Tibial nerve (tissue), 4 donors: Measurements from ENCODE around the gene RGS21. TPM values are rescaled to one million over a fixed set of nuclear protein-coding genes. Genes with fewer than 3 reads are reported as not detected.

Source experiments
- DNase-seq, 2 donors: peaks; one replicate each; pipeline ENCODE4 v3.0.0-alpha.2; 2019; ENCODE audit warnings: low spot score in 2 of 2
- H3K27ac ChIP-seq, 4 donors: fragments of 200-600 bp; sonication (generic) in 3 of 4; one replicate each; pipeline ENCODE4 v1.5.1; 2017 to 2019; ENCODE audit warnings: mild to moderate bottlenecking in 1 of 4
- H3K27me3 ChIP-seq, 2 donors: fragments of 200-600 bp; sonication (generic) in 1 of 2; one replicate each; pipeline versions ENCODE4 v1.5.1 to v1.6.0; 2017 to 2019
- H3K36me3 ChIP-seq, 3 donors: fragments of 200-600 bp; sonication (generic); one replicate each; pipeline ENCODE4 v1.5.1; 2018 to 2019
- H3K4me1 ChIP-seq, 4 donors: fragments of 200-600 bp; sonication (generic) in 3 of 4; one replicate each; pipeline ENCODE4 v1.5.1; 2017 to 2019
- H3K4me3 ChIP-seq, 4 donors: fragments of 200-600 bp; sonication (generic) in 3 of 4; one replicate each; pipeline ENCODE4 v1.5.1; 2017 to 2019; ENCODE audit warnings: mild to moderate bottlenecking in 1 of 4, moderate library complexity in 1 of 4
- H3K9me3 ChIP-seq, 4 donors: fragments of 200-600 bp; sonication (generic) in 3 of 4; one replicate each; pipeline ENCODE4 v1.5.1; 2017 to 2019
- CTCF ChIP-seq, 5 experiments: fragments of 200-600 bp in 3 of 5; fragments of 450-650 bp in 2 of 5; sonication (generic) in 3 of 5; IDR thresholded peaks; one replicate each; pipeline ENCODE4 v1.5.1; 2016 to 2019; ENCODE audit warnings: antibody characterized with exemption in 5 of 5, mild to moderate bottlenecking in 3 of 5, moderate library complexity in 2 of 5
- EP300 ChIP-seq, 2 donors: sonication (generic); formaldehyde crosslinking; IDR thresholded peaks; one replicate each; pipeline ENCODE4 v1.6.1; 2017; ENCODE audit warnings: antibody characterized with exemption in 2 of 2, mild to moderate bottlenecking in 1 of 2
- POLR2A ChIP-seq, 2 donors: fragments of 450-650 bp; IDR thresholded peaks; one replicate each; pipeline ENCODE4 v1.6.1; 2017; ENCODE audit warnings: antibody characterized with exemption in 2 of 2, mild to moderate bottlenecking in 2 of 2, moderate library complexity in 2 of 2
- WGBS, 2 donors: methylation state at CpG; one replicate each; pipeline ENCODE4 v1.1.5; 2018; 5-methylcytosine and 5-hydroxymethylcytosine counted together
- total RNA-seq, 4 donors: library from RNA; depleted of rRNA; stranded (reverse); fragments of >200 nt; gene quantifications; one replicate each; pipeline ENCODE4 v1.1.0, GENCODE V29; 2016

RGS21 gene
- total RNA-seq, 4 donors from 2014 or later, result not detected

GRCh38 chr1:192401825-192402224 lies 85.0 kb downstream of the RGS21 start:
- Histone ChIP-seq H3K27me3 (no peaks in the 10 kb centered on the region), H3K27ac (no peak overlapping the region), H3K4me1 (peaks cover 0 to 10% (median 0%) of the 10 kb centered on the region in 4 donors), H3K9me3 (no peaks in the 10 kb centered on the region), H3K4me3 (peak overlapping the region in 1 of 4 donors; percentile 2), H3K36me3 (no peaks in the 10 kb centered on the region)
- 27 to 29% methylated on average over 1 of the region's 1 CpG for WGBS, 2 donors
- no peak for DNase-seq
- TF ChIP-seq CTCF (IDR thresholded peaks at IDR 0.05) (no peak), EP300 (IDR thresholded peaks at IDR 0.05) (no peak), POLR2A (IDR thresholded peaks at IDR 0.05) (no peak)

- Histone ChIP-seq H3K4me1 (peaks cover 0 to 10% (median 0%) of the 10 kb centered on the region in 4 donors), H3K27ac (no peak overlapping the region), H3K9me3 (no peaks in the 10 kb centered on the region), H3K36me3 (no peaks in the 10 kb centered on the region), H3K4me3 (no peak overlapping the region), H3K27me3 (no peaks in the 10 kb centered on the region)
- TF ChIP-seq CTCF (IDR thresholded peaks at IDR 0.05) (no peak), POLR2A (IDR thresholded peaks at IDR 0.05) (no peak), EP300 (IDR thresholded peaks at IDR 0.05) (no peak)
- no peak for DNase-seq
These were observed 85.8 kb downstream of the RGS21 start for GRCh38 chr1:192402571-192402970.

- 14 to 17% methylated on average over 3 of the region's 3 CpGs for WGBS, 2 donors
- peaks cover 0 to 2% (median 0%) of the 10 kb centered on the region in 4 donors for H3K4me1 ChIP-seq
- H3K27me3 ChIP-seq, result no peaks in the 10 kb centered on the region
- DNase-seq, result no peak
- H3K36me3 ChIP-seq, result no peaks in the 10 kb centered on the region
- TF ChIP-seq EP300 (IDR thresholded peaks at IDR 0.05), result no peak
- no peak for TF ChIP-seq CTCF (IDR thresholded peaks at IDR 0.05)
- TF ChIP-seq POLR2A (IDR thresholded peaks at IDR 0.05), result no peak
- H3K9me3 ChIP-seq, result no peaks in the 10 kb centered on the region
- no peak overlapping the region for H3K4me3 ChIP-seq
- H3K27ac ChIP-seq, result no peak overlapping the region
These were observed 90.4 kb downstream of the RGS21 start for GRCh38 chr1:192407206-192407605.

Other genes with a start within 250 kb of the RGS21 start
- gene RGS18, start 158.5 kb upstream of the RGS21 start, total RNA-seq, result 1 to 10 TPM in 2 of 4 donors, under 1 TPM in 2; 0.42 to 7.2 (median 3.3) TPM